CD4-positive, alpha-beta T cell (primary cell): ENCODE measurements around the gene SRD5A1. TPM values are rescaled to one million over a fixed set of nuclear protein-coding genes. Genes with fewer than 3 reads are reported as not detected.

ENCODE experiments used
- ATAC-seq: fragments of 200-7000 bp; cut with Tn5 transposase; one replicate; pipeline ENCODE4 v1.10.0; 2022; ENCODE audit warnings: mild to moderate bottlenecking; ENCODE audit not compliant: poor library complexity
- CTCF ChIA-PET: fragments of 350-600 bp; sonication (Branson Sonifier 250); formaldehyde crosslinking; loops from one replicate; lab custom pipeline; 2021; ENCODE audit warnings: antibody characterized with exemption, inconsistent platforms; lab: Charles Lee
- POLR2A ChIA-PET: fragments of 350-600 bp; sonication (Branson Sonifier 250); formaldehyde crosslinking; loops from one replicate; lab custom pipeline; 2021; ENCODE audit warnings: antibody characterized with exemption, inconsistent platforms; lab: Charles Lee
- DNase-seq, 14 experiments: peaks; one replicate each; pipeline ENCODE4 v3.0.0-alpha.2; 2013 to 2020; ENCODE audit warnings: mixed read lengths in 2 of 14
- H3K27ac ChIP-seq, 2 donors: one replicate each; pipeline versions ENCODE4 v1.5.1 to v1.7.0; 2013; ENCODE audit warnings: low read length in 2 of 2, low read depth in 1 of 2, mild to moderate bottlenecking in 1 of 2
- H3K27me3 ChIP-seq, 2 experiments: 1 replicate in 1 of 2; 2 replicates in 1 of 2; pipeline versions ENCODE4 v1.6.1 to v1.7.0; 2013; ENCODE audit warnings: low read length in 2 of 2, control low read depth in 1 of 2, mild to moderate bottlenecking in 1 of 2, moderate library complexity in 1 of 2; ENCODE audit not compliant: insufficient read depth in 2 of 2, control insufficient read depth in 1 of 2
- H3K36me3 ChIP-seq: one replicate; pipeline ENCODE4 v1.6.1; 2013; ENCODE audit warnings: low read length, control low read depth; ENCODE audit not compliant: insufficient read depth
- H3K4me1 ChIP-seq: one replicate; pipeline ENCODE4 v1.6.1; 2013; ENCODE audit warnings: low read length, control low read depth; ENCODE audit not compliant: insufficient read depth
- H3K4me3 ChIP-seq: one replicate; pipeline ENCODE4 v1.5.1; 2013; ENCODE audit warnings: mild to moderate bottlenecking, low read length, moderate library complexity
- H3K9me3 ChIP-seq, 2 experiments: 1 replicate in 1 of 2; 2 replicates in 1 of 2; pipeline versions ENCODE4 v1.6.1 to v1.7.0; 2013; ENCODE audit warnings: low read length in 2 of 2, mild to moderate bottlenecking in 2 of 2, control low read depth in 1 of 2, moderate library complexity in 1 of 2; ENCODE audit not compliant: control insufficient read depth in 1 of 2, insufficient read depth in 1 of 2
- H3K27ac Mint-ChIP-seq: one replicate; pipeline ENCODE4 v1.8.0; 2020; ENCODE audit warnings: mixed read lengths
- H3K27me3 Mint-ChIP-seq: one replicate; pipeline ENCODE4 v1.8.0; 2021; ENCODE audit warnings: mixed read lengths
- H3K36me3 Mint-ChIP-seq: one replicate; pipeline ENCODE4 v1.8.0; 2021; ENCODE audit warnings: low read depth, mixed read lengths
- H3K4me1 Mint-ChIP-seq: one replicate; pipeline ENCODE4 v1.8.0; 2021; ENCODE audit warnings: low read depth, mixed read lengths
- H3K4me3 Mint-ChIP-seq: one replicate; pipeline ENCODE4 v1.8.0; 2020; ENCODE audit warnings: mild to moderate bottlenecking, mixed read lengths
- H3K9me3 Mint-ChIP-seq: one replicate; pipeline ENCODE4 v1.8.0; 2020; ENCODE audit warnings: mixed read lengths
- intact Hi-C, 2 experiments: fragments of 100-400 bp; cut with DNase I in 1 of 2; cut with micrococcal nuclease in 1 of 2; formaldehyde crosslinking; loops; one replicate each; pipeline versions ENCODE4 v1.15.1 to v1.9.0; 2023 to 2025; cut with DNase I, micrococcal nuclease
- total RNA-seq, 174 experiments: library from RNA in 2 of 174; stranded (reverse) in 2 of 174; gene quantifications; one replicate each; pipeline ENCODE4 v1.2.3 and lab custom pipeline; 2021 to 2026
- TF ChIP-seq, protein P1 (sequence below): fragments of 200-600 bp; IDR thresholded peaks from one replicate; pipeline ENCODE4 v1.8.0; 2022; ENCODE audit warnings: antibody characterized with exemption, mild to moderate bottlenecking

The SRD5A1 gene
- total RNA-seq, 2 experiments from 2014 or later, result 2.3 to 3.0 TPM

DNA sequence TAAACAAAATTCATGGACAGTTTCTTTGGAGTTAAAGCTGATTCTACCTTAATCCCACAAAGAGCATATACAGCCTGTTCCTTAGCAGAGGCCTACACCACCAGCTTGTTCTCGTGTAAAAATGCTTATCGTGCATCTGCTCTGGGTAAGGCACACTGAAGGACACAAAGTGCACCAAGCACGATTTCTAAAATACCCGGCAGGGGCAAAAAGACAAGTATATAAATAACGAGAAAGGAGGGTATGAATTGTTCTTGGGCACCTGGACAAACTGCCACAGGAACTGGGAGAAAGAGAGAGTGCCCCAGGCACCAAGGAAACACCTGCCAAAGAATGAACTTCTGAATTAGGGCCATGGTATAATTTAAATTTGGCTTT is 25.7 kb upstream of the SRD5A1 start:
- intact Hi-C loops, result no loop called here
- Histone ChIP-seq H3K36me3 (peaks cover 93% of the 10 kb centered on the region), H3K27me3 (no peaks in the 10 kb centered on the region), H3K4me3 (no peak overlapping the region), H3K4me1 (no peaks in the 10 kb centered on the region), H3K27ac (no peak overlapping the region), H3K9me3 (no peaks in the 10 kb centered on the region)
- ATAC-seq, result no peak
- H3K4me1 Mint-ChIP-seq, result no peaks in the 10 kb centered on the region
- ChIA-PET POLR2A (interaction anchor here (1.1 kb wide), 1 partner anchor 1185 kb away, joined by 3 read pairs; the partner anchor contains the start of gene ICE1), CTCF (no interaction called here)
- H3K9me3 Mint-ChIP-seq, result no peaks in the 10 kb centered on the region
- TF ChIP-seq, protein P1, sequence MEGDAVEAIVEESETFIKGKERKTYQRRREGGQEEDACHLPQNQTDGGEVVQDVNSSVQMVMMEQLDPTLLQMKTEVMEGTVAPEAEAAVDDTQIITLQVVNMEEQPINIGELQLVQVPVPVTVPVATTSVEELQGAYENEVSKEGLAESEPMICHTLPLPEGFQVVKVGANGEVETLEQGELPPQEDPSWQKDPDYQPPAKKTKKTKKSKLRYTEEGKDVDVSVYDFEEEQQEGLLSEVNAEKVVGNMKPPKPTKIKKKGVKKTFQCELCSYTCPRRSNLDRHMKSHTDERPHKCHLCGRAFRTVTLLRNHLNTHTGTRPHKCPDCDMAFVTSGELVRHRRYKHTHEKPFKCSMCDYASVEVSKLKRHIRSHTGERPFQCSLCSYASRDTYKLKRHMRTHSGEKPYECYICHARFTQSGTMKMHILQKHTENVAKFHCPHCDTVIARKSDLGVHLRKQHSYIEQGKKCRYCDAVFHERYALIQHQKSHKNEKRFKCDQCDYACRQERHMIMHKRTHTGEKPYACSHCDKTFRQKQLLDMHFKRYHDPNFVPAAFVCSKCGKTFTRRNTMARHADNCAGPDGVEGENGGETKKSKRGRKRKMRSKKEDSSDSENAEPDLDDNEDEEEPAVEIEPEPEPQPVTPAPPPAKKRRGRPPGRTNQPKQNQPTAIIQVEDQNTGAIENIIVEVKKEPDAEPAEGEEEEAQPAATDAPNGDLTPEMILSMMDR, result no peak
- H3K27me3 Mint-ChIP-seq, result no peaks in the 10 kb centered on the region
- peaks cover 97% of the 10 kb centered on the region for H3K36me3 Mint-ChIP-seq
- H3K27ac Mint-ChIP-seq, result no peak overlapping the region
- no peak overlapping the region for H3K4me3 Mint-ChIP-seq
- DNase-seq, result no peak

DNA sequence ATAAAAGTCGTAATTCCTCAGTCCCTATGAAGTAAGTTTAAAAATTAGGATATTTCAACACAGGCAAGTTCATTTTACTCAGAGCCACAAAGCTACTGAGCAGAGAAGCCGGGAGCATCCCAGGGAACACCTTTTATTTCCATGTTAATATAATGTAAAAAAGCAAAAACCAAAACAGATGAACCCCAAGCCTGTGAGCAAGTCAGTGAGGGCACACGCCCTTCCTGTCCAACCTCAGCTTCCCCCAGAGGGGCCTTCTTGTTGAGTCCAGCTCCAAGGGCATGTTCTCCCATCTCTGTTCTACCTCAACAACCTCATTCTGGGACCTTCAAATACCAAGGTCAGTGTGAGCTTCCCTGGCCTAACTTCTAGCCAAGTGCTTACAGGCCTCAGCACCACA is 25.2 kb upstream of the SRD5A1 start:
- H3K4me3 Mint-ChIP-seq, result no peak overlapping the region
- TF ChIP-seq, protein P1, result no peak
- CTCF ChIA-PET, result no interaction called here
- peaks cover 2% of the 10 kb centered on the region for H3K4me1 Mint-ChIP-seq
- intact Hi-C loops, result no loop called here
- POLR2A ChIA-PET, result interaction anchor here (0.8 to 1.1 kb wide), 2 partner anchors 310 to 1186 kb away, joined by 3 to 4 read pairs; partner anchors contain the start of gene ICE1
- no peak for DNase-seq
- Histone ChIP-seq H3K9me3 (no peaks in the 10 kb centered on the region), H3K27ac (no peak overlapping the region), H3K27me3 (no peaks in the 10 kb centered on the region), H3K4me3 (no peak overlapping the region), H3K36me3 (peaks cover 94% of the 10 kb centered on the region), H3K4me1 (no peaks in the 10 kb centered on the region)
- ATAC-seq, result no peak
- no peaks in the 10 kb centered on the region for H3K27me3 Mint-ChIP-seq
- H3K36me3 Mint-ChIP-seq, result peaks cover 97% of the 10 kb centered on the region
- no peaks in the 10 kb centered on the region for H3K9me3 Mint-ChIP-seq
- no peak overlapping the region for H3K27ac Mint-ChIP-seq

DNA sequence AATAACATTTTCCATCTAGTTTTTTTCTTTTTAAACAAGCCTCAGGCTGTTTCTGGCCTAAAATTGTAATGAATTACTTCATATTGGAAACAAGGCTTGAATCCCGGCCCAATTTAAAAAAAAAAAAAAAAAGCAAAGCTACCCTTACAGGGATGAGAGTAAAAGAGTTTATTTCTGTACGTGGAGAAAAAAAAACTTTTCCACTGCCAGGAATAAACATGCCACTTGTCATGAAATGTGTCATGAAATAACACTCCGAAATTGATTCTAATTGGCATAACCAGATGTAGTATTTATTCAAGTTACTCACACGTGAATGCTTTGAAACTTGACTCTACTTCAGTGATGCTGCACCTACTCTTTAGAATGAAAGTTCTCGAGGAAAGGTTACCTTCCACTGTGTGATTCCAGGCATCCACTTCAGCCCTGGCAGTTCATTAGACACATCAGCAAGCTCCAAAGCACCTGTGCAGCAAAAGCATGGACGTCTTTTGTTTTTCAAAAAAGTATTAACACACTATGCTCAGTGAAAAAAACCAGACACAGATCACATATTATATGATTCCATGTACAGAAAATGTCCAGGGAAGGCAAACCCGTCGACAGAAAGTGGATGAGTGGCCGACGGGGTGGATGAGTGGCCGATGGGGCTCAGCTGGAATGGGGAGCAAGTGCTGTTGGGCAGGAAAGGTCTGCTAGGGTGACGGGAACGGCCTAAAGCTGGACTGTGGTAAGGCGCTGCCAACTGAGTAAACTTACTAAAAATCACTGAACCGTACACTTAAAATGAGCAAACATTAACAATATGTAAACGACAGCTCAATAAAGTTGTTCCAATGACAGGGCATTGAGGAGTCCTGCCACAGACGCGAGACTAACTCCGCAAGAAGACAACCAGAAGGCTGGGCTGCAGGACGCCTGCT is 21.6 kb upstream of the SRD5A1 start:
- intact Hi-C loops, result no loop called here
- Histone ChIP-seq H3K4me3 (no peak overlapping the region), H3K9me3 (no peaks in the 10 kb centered on the region), H3K27me3 (no peaks in the 10 kb centered on the region), H3K4me1 (no peaks in the 10 kb centered on the region), H3K27ac (no peak overlapping the region), H3K36me3 (peaks cover 97% of the 10 kb centered on the region)
- no peak overlapping the region for H3K27ac Mint-ChIP-seq
- H3K36me3 Mint-ChIP-seq, result peaks cover 97% of the 10 kb centered on the region
- ChIA-PET POLR2A (no interaction called here), CTCF (no interaction called here)
- no peaks in the 10 kb centered on the region for H3K9me3 Mint-ChIP-seq
- peaks cover 27% of the 10 kb centered on the region for H3K4me1 Mint-ChIP-seq
- no peak for DNase-seq
- TF ChIP-seq, protein P1, result no peak
- no peak for ATAC-seq
- no peak overlapping the region for H3K4me3 Mint-ChIP-seq
- H3K27me3 Mint-ChIP-seq, result no peaks in the 10 kb centered on the region
